ENCODE data around the gene B4GALT1.

The B4GALT1 gene

DNA sequence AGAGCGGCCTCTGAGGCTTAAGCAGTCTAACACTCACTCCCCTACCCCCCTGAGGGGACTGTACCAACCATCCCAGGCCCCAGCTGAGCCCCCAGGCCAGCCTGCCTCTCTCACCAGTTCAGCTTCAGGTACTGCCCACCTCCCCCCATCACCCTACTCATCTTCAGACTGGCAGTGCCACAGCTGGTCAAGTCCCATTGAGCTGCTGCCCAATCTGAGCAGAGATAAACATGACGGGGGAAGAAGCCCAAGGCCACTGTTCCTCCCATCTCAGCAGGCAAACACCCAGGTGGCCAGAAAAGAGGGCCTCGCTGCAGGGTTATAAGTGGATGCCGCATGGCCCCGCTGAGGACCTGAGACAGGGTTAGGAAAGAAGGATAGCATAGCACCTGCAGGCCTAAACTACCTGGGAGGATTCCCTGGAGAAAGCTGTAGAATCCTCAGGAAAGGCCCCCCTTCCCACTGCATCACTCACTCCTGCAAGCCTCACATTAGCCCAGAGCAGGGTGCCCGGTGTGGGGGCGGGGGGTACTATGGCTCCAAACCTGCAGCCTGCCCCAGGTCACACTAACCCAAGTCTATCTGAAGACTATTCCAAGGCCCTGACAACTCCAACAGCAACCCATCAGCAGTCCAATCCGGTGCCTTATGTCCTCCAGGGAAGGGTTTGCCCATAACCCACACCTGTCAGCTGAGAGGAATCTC is 3.6 kb downstream of the B4GALT1 start:
- in situ Hi-C loops (cut with HindIII; ENCODE audit: low sequenced_read_pairs): loop anchor here (5.0 kb wide), 1 partner anchor 36 kb away; no protein-coding TSS in a partner anchor

DNA sequence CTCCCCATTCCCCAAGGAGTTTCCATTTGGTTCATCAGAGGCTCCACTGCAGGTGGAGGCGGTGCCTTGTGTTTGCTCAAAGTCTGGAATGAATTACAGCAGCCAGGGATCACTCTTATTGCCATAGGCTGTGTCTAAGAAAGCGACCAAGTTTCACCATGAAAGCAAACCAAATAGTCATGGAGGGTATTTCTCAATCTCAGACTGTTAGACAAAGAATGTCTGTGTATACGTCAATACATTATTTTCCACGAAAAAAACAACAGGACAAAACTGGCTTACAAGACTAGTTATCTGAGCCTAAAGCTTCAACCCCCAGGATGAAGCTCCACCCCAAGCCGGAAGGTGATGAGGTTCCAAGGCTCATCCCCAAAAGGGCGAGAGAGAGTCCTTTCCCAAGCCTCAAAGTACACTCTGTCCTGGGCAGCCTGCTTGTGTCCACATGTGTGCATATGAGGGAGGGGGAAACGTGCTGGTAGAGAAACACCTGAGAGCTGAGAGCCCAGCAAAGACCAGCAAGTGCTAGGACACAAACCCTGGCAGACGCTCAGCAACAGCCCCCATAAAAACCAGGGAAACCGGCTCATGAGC is 4.3 kb downstream of the B4GALT1 start:
- in situ Hi-C loops (cut with HindIII; ENCODE audit: low sequenced_read_pairs): loop anchor here (5.0 kb wide), 1 partner anchor 36 kb away; no protein-coding TSS in a partner anchor

DNA sequence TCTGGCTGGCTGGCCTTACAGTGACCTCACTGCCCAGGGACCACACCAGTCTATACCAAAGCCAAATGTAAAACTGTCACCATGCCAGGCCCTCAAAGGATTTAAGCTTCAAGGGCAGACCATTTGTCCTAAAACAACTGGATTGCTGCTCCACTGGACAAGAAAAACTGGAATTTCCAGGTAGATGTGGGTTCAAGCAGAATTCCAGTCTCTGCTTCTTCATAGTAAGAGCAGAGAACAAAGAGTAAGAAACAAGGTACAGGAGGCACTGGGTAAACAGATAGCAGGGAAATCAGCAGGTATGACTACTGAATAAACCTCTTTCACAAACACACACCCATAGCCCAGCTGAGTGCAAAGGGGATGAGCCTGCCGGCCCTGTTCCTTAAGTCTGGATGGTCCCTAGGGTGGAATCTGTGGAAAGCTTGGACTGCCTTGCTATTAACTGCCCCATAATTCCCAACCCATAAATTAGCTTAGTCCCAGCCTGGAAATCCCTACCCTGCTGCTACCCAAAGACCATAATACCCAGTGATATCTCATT is 5.5 kb downstream of the B4GALT1 start:
- in situ Hi-C loops (cut with HindIII; ENCODE audit: low sequenced_read_pairs): loop anchor here (5.0 kb wide), 1 partner anchor 34 kb away; no protein-coding TSS in a partner anchor

DNA sequence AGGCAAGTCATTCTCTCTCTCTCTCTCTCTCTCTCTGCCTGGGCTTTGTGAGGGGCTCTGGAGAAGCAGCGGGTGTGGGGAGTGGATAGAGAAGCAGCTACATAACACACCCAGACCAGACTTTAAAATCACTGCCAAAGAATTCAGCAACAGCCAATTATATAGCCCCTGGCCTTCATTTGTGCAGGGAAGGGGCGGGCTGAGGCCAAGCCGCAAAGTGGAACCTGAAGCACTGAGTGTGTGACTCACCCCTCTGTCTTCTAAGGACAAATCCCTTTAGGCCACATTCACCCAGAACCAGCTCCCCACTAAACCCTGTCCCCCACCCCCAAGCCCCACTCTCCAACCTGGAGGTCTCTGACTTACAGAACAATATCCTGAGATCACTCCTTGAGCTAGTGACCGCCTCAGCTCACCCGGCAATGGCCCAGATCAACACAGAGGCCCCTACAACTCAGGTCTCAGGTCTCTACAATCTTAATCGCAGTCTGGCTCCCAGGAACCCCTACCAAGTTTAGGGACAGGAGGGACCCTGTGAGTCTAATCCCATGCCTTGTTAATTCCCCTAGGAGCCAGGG is 6.0 kb downstream of the B4GALT1 start:
- in situ Hi-C loops (cut with HindIII; ENCODE audit: low sequenced_read_pairs): loop anchor here (5.0 kb wide), 1 partner anchor 34 kb away; no protein-coding TSS in a partner anchor

DNA sequence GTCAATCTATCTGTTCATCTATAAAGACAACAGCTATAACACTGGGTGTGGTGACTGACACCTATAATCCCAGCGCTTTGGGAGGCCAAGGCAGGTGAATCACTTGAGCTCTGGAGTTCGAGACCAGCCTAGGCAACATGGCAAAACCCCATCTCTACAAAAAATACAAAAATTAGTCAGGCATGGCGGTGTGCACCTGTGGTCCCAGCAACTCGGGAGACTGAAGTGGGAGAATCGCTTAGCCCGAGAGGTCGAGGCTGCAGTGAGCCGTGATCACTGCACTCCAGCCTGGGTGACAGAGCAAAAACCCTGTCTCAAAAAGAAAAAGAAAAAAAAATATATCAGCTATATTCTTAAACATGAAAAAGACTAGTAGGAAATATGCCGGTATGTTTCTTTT is 6.7 kb downstream of the B4GALT1 start:
- in situ Hi-C loops (cut with HindIII; ENCODE audit: low sequenced_read_pairs): loop anchor here (5.0 kb wide), 1 partner anchor 33 kb away; no protein-coding TSS in a partner anchor

DNA sequence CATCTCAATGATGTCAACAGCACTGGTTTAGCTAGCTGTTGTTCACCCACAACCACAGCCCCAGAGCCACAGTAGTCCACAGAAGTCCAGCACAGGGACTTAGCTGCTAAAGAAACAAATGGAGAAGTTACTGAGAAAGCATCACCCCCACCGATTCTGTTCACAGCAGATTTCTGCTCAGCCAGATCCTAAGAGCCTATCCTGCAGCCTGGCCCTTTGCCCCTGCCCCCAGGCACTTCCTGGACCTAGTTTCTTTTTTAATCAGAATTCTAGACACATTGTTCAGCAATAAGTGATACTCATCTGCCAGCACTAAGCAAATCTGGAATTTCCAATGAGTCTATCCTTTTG is 7.4 kb downstream of the B4GALT1 start:
- in situ Hi-C loops (cut with HindIII; ENCODE audit: low sequenced_read_pairs): loop anchor here (5.0 kb wide), 1 partner anchor 32 kb away; no protein-coding TSS in a partner anchor

DNA sequence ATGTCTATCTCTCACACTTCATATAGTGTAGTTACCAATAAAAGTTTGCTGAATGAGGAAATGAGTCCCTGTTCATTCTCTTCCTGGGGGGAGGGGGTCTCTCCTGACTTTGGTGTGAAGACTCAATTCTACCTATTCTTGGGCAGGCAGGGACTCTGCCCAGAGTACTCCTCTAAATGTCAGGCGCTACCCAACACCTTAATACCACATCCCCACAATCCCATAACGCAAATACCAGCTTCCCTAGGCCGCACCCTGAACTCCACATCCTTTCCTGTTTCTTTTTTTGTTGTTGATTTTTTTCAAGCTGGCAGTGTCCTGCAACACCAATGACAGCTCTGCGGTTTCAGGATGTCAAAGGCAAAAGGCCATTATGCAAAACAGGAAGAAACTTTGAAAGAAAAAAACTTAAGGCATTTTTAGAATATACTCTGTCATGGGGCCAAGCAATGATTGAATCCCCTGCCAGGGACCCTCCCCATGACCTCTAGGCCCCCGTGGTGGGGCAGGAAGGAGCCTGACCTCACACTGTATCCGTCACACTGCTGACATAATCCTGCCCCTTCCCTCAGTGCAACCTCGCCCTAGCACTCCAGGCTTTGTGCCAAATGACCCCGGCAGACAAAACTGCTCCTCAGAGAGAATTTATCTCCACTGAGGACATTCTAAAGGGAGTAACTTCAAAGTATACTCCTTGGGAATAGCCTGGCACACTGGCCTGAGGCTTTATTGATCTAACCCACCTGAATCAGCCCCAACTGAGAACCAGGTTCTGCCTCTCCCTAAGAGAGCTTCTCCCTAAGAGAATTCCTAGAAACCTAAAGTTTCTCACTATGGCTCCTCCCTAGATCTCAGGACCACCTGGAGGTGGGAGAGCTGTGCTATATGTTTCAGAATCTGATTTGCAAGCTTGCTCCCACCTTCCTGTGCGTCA is 8.0 kb downstream of the B4GALT1 start:
- in situ Hi-C loops (cut with HindIII; ENCODE audit: low sequenced_read_pairs): no loop called here

DNA sequence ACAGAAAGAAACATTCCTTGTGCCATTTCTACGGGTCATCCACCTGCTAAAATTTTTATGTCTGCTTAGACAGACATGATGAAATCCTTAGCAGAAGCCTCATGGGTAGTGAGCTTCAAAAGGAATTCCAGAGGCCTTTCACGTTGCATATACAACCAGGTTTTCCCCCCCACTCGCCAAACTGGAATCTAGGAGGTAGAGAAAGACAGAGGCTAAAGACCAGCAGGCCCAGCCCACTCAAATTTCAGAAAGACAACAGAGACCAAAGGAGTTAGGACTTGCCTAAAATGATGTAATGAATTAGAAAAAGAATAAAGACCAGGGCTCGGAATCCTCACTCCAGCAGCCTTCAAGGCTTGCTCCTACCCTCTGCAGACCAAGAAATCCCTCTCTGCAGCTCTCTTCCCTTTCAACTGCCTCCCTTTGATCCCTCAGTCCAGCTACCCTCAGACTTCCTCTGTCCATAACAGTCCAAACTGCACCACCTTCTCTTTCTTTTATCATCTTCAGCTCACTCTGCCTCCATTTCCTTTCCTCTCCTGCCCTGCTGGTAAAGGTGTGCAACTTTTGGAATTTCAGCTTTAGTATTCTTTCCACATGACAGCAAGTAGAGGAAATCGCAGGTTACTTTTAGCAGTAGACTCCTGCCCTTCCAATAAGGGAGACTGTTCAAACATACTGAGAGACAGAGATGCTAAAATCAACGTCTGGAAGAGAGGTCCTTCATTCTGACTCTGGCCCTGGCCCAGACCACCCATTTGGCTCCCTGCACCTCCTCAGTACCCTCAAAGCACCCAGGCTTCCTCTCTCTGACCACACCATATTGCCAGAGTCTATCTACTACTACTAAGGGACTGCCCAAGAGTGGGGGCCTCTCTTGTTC is 8.9 kb downstream of the B4GALT1 start:
- in situ Hi-C loops (cut with HindIII; ENCODE audit: low sequenced_read_pairs): no loop called here

DNA sequence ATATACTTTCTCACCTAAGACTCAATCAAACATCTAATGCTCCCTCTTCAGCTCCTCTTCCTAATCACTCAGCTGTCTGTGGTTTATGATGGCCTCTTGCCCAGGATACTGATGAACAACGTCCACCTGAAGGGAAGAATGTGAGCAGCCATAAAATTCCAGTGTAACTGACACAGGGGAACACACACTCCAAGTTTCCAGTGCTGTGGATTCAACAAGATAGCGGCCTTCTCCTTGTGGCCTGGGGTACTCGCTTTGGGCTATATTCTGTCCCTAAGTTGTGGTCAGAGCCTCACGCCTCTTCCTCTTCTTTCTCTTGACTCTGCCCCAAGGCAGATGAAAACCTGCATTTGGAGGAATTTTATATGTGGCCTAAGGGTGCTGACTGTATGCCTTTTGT is 11.7 kb downstream of the B4GALT1 start:
- in situ Hi-C loops (cut with HindIII; ENCODE audit: low sequenced_read_pairs): no loop called here

DNA sequence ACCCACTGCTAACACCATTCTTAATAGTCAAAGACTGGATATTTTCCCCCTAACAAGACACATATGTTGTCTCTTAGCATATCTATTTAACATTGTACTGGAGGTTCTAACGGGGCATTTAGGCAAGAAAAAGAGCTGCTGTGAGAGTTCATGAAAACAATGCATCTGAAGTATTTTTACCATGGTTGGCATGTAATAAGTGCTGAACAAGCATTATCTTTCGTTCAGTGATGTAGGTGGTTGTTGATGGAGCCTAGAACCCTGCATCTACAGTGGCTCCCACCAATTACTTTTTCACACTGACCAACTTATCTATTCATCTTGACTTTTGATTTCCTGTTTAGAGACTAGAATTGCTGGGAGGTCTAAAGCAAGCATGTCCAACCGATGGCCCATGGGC is 12.8 kb downstream of the B4GALT1 start:
- in situ Hi-C loops (cut with HindIII; ENCODE audit: low sequenced_read_pairs): loop anchor here (5.0 kb wide), 1 partner anchor 77 kb away; the partner anchor contains the start of gene SMU1

DNA sequence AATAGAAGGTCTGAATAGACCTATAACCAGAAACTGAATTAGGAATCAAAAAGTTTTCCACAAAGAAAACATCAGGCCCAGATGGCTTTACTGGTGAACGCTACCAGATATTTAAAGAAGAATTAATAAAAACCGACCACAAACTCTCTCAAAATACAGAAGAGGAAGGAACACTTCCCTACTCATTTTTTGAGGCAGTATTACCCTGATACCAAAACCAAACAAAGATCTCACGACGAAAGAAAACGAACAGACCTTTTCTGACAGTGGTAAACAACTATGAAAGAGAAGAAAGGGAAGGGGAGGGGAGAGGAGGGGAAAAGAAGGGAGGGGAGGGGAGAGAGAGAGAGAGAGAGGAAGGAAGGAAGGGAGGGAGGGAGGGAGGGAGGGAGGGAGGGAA is 13.5 kb downstream of the B4GALT1 start:
- in situ Hi-C loops (cut with HindIII; ENCODE audit: low sequenced_read_pairs): loop anchor here (5.0 kb wide), 1 partner anchor 76 kb away; the partner anchor contains the start of gene SMU1

DNA sequence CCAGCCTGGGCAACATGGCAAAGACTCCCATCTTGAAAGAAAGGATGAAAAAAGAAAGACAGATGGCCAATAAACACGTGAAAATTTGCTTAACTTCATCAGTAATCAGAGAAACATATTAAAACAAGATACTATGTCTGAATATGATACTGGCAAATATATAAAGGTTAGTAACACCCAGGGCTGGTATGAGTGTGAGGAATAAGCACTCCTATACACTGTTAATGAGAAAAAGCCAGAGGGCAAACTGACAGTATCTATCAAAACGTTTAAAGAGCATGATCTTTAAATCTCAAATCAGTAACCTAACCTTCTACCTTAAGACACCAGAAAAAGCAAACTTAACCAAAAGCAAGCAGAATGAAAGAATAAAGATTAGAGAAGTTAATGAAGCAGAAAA is 14.1 kb downstream of the B4GALT1 start:
- in situ Hi-C loops (cut with HindIII; ENCODE audit: low sequenced_read_pairs): loop anchor here (5.0 kb wide), 1 partner anchor 76 kb away; the partner anchor contains the start of gene SMU1

DNA sequence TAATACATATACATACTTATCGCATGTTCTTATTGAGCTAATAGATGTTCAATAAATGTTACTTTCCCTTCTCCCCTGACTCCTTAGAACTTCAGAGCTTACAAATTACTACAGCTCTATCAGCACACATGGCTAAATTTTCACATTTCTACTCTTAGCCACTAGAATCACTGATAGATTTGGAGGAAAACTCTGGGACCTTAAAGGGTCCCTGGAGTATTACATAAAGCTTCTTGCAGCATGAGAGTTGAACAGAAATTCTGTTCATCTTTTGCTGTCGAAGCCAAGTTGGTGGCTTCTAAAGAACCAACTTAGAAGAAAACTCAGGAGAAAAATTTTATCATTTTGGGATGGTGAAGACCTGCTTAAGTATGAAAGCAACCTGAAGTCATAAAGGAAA is 15.5 kb downstream of the B4GALT1 start:
- in situ Hi-C loops (cut with HindIII; ENCODE audit: low sequenced_read_pairs): loop anchor here (5.0 kb wide), 1 partner anchor 74 kb away; the partner anchor contains the start of gene SMU1

DNA sequence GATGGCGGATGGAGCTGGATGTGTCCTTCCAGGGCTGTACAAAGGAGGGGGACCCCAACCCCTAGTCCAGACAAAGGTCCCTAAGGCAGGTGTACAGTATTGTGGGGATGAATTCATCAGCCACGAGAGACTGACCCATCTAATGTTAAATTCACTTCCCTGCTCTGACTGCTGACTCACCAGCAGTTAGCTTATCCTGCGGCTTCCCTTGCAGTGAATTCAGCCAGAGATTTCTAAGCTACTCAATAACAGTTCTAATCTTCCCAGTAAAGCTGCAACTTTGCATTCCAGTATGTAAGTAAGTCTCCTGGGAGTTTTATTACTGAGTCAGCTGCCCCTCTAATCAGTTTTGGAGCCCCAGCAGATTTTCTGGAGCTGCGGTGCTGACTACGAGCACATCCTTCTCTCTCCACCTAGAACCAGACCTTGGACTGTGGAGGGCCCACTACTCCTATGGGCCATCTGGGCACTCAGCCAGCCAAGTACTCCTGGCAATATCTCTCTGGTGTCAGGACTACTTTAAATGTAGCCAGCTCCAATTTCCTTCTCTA is 16.1 kb downstream of the B4GALT1 start:
- in situ Hi-C loops (cut with HindIII; ENCODE audit: low sequenced_read_pairs): loop anchor here (5.0 kb wide), 1 partner anchor 74 kb away; the partner anchor contains the start of gene SMU1

DNA sequence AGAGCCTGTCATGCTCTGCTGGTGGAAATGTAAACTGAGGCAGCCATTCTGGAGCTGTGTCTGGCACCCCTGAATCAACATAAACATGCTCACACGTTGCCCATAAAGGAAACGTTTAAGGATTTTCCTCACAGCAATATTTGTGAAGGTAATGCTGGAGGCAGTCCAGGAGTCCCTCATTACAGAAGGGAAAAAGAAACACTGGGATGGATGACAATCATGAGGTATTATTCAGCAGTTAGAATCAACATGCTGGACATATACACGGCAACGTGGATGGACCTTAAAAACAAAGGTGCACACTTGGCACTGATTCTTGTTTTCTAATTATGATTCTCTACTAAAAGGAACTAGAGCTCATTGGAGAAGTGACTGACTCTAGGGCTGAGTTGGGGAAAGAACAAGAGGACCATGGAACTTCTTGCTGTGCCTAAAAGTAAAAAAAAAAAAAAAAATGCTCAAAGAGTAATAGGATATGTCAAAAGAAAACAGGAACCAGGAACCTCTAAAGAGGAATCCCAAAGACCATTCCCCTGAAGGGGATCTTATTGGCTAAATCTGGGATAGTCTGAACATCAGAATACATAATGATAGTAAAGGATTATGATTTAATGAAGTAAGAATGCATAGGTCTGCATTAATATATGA is 18.6 kb downstream of the B4GALT1 start:
- in situ Hi-C loops (cut with HindIII; ENCODE audit: low sequenced_read_pairs): loop anchor here (5.0 kb wide), 1 partner anchor 44 kb away; no protein-coding TSS in a partner anchor

DNA sequence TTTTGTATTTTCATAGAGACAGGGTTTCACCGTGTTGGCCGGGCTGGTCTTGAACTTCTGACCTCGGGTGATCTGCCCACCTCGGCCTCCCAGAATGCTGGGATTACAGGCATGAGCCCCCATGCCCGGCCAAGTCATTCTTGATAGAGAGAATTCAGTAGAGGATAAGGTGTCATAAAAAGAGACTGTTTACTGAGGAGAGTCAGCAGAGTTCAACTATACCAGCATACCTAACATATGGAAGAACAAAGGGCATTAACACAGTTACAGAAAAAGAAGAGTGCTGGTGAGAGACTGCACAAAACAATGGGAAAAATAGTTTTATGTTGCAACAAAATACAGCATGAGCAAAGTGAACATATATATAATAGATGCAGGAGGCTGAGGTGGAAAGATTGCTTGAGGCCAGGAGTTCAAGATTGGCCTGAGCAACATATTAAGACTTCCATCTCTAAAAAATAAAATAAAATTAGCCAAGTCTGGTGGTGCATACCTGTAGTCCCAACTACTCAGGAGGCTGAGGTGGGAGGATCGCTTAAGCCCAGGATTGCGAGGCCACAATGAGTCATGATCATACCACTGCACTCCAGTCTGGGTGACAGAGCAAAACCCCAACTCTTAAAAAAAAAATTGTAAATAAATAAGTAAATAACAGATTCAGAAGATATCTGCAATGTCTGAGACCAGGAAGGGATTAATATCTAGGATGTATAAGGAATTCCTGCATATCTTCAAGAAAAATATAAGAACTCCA is 19.5 kb downstream of the B4GALT1 start:
- in situ Hi-C loops (cut with HindIII; ENCODE audit: low sequenced_read_pairs): loop anchor here (5.0 kb wide), 1 partner anchor 45 kb away; no protein-coding TSS in a partner anchor

DNA sequence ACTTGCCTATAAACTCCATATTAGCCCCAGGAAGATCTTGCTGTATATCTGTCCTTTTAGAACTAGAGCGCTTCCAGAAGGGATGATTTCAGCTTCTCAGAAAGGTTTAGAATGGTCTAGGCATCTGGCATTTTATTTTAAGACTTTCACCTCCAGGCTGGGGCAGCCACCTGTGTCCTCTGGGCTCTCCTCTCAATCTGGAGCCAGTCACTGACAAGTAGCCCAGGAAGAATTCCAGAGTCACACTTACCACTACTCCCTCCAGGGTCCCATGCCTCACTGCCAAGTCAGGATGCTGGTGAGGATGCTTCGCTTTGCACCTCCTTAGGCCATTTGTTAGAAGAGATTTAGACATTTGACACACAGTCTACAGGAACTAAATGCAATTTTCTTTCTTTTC is 20.8 kb downstream of the B4GALT1 start:
- in situ Hi-C loops (cut with HindIII; ENCODE audit: low sequenced_read_pairs): loop anchor here (5.0 kb wide), 1 partner anchor 46 kb away; no protein-coding TSS in a partner anchor

DNA sequence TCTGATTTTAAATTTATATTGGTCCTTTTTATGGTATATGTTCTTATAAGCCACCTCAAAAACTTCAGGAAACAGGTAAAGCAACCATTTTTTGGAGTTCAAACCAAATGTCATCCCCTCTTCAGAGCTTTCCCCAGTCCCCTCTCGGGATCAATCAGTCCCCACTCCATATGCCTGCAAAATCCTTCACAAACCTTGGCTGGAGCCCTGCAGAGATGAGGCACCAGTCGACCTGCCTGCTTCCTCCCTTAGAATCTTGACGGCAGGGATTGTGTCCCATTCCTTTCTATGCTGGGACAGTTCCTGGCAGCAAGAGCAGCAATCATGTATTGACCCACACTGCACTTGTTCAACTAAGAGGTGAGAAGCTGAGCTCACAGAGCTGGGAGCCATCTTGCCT is 22.6 kb downstream of the B4GALT1 start:
- in situ Hi-C loops (cut with HindIII; ENCODE audit: low sequenced_read_pairs): no loop called here
